NCI-H187 treated with DMSO at 0.1 percent for 48 hours (cell line): ENCODE measurements around the gene UBE2H.
"Not testable (repeated sequence)": the region's sequence is repeated elsewhere in the genome, so short reads cannot be mapped to it uniquely, and the experiment has no call there.

Experiments
- DNase-seq: peaks from one replicate; lab custom pipeline; 2025; lab: John Stamatoyannopoulos, UW

UBE2H gene

DNA sequence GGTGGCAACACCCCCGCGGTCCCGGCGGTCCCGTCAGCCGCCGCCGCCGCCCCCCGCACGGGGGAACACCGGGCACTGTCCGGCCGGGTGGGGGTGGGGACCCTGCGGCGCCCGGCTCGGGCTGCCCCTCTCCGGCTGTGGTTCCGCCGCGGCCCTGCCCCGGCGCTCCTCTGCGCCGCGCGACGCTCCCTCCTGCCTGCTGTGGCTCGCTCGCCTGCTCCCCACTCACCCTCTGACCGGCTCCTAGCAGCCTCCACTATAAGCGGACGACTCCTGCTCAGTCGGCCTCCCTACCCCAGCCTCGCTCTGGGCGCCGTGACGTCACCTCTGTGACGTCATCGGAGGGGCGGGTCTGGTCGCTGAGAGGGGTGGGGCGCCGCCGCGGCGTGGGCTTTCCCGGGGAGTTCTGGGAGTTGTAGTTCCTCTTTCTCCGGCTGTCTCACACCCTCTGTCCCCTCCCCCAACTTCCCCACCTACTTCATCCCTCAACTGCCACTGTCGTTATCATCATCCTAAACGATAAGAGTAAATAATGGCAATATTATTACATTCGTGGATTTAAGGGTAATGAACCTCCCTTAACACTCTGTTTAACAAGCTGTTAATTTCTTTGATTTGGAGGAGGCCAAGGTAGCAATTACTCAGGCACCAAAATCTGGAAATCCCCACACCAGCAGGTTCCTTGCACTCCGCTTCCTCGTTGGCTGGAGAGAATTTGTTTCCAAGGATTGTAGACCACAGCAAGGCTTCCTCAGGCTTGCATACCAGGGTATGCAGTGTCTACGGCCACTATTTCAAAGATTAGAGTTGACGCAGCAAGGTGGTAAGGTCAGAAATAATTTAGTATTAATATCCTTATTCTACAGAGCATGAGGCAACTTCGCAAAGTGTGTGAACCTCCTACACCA lies at the start of gene UBE2H:
TSS of gene UBE2H (minus strand) at position 308 of the 908 bp plus-strand sequence. CDS start 405 bp downstream, outside the sequence.
- DNase-seq: peak; percentile 42

DNA sequence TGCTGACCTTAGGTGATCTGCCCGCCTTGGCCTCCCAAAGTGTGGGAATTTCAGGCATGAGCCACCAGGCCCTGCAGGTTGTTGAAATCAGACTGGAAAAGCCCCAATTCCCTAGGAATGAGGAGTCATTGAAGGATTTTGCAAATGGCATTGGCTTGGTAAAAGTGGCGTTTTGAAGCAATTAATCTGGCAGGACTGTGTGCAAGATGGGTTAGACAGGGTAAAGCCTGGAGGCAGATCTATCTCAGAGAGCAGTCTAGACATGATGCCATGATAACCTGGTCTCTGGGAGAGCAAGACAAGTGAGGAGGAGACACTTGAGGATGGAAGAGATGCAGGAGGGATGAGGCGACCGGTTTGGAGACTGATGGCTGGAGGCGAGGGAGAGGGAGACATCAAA lies 45.7 kb upstream of the UBE2H start:
- no peak for DNase-seq

DNA sequence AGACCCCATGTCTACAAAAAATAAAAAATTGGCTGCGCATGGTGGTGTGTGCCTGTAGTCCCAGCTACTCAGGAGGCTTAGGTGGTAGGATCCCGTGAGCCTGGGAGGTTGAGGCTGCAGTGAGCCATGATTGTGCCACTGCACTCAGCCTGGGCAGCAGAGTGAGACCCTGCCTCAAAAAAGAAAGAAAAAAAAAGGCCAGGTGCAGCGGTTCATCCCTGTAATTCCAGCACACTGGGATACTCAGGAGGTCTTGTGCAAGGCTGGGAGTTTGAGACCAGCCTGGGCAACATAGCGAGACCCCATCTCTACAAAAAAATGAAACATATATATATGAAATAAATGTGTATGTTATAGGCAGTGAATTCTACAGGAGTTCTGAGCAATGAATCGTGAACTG lies 44.5 kb upstream of the UBE2H start:
- DNase-seq: no peak

DNA sequence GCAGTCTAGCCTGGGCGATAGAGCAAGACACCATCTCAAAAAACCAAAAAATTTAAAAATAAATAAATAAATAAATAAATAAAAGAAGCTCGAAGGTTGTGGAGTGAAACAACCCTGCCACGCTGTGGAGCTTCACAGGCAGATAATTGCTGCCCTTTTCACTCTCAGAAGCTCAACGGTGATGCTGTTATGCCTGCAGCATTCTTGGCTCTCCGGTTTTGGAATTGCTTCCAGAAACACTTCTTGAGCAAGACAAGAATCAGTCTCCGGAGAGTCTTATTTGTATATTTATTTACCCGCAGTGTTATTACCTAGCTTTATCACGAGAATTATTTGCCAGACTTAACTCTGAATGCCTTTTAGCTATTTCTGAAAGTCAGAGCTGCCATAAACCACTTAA lies 40.5 kb upstream of the UBE2H start:
- DNase-seq: no peak

DNA sequence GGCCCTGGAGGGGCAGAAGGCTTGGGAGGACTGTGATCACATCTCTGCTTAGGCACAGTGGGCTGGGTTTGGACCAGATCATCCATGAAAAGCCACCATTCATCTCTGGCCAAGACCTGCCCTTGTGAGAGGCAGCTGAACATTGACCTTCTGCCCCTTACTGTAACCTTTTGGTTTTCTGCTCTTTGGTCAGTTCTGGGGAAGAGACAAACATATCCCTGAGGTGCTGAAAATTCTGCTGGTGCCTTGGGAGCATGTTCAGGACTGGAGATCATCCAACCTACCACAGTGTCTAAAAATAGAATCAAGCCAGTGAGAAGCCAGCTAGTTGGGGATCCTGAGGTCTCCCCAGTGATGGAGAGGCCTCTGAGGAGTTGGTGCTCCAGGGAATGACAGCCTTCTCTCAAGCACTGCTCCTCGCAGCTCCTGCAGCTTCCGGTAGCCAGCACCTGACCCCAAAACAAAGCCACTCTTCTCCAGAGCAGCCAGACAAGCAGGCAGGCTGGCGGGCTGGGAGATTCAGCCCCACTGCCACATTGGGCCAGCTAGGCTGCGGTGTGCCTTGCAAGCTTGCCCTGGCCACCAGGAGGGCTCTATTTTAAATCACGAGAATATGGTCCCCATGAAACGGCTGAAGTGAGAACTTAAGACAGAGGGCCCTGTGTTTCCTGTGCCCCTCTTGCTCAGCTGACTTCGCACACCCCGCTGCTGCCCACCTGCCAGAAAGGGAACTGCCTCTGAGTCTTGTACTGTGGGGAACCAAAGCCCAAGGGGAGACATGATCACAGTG lies 37.8 kb upstream of the UBE2H start:
- DNase-seq: no peak

DNA sequence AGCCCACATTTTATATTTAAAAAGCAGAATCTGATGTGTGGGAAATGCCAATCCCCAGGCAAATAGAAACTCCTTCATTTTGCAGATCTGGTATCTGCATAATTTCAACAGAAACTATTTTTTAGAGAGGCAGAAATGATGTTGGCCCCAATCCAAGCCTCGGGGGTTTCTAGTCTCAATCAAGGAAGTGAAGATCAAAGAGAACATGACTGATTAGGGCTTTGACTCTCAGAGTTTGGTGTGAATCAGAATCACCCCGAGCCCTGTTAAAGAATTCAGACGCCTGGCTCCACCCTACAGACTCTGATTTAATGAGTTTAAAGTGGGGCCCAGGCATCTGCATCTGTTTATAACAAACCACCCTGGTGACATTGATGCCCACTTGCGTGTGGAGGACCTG lies 36.7 kb upstream of the UBE2H start:
- no peak for DNase-seq

DNA sequence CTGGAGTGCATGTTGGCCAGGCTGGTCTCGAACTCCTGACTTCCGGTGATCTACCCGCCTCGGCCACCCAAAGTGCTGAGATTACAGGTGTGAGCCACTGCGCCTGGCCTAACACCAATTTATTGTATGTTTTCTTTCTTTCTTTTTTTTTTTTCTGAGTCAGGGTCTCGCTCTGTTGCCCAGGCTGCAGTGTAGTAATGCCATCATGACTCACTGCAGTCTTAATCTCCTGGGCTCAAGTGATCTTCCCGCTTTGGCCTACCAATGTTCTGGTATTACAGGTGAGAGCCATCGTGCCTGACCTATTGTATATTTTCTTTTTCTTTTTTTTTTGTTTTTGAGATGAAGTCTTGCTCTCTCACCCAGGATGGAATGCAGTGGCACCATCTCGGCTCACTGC lies 33.8 kb upstream of the UBE2H start:
- no peak for DNase-seq

DNA sequence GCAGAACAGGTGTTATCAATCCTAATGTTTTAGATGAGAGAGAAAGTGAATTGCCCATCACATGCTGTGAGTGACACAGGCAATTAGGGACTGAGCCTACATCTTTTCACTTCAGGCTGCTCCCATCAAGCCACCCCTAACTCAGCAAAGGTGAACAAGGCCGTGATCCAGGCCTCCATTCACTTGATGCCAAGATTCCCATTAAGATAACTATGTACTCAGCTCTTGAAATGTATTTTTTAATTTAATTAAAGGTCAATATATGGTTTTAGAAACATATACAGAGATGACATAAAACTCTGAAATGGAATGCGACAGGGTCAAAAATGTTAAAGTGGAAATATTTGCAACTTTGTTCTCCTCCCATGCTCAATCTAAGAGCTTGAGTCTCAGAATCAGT lies 27.9 kb upstream of the UBE2H start:
- DNase-seq: no peak

DNA sequence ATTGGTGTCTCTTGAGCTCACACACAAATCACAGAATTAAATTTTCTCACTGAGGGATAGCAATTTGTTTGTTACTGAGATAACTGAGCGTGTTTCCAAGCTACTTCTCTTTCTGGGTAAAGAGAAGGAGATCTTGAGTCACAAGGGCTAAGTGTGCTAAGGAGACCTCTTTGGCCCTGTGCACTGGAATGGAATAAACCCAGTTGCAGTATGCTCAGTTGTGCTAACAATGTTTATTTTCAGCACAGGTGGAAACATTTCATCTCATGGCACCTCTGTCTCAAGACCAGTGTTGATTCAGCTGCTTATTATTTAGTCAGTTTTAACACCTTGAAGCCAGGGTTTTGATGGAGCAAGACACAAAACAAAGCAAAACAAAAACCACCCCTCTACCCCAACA lies 22.5 kb upstream of the UBE2H start:
- no peak for DNase-seq

DNA sequence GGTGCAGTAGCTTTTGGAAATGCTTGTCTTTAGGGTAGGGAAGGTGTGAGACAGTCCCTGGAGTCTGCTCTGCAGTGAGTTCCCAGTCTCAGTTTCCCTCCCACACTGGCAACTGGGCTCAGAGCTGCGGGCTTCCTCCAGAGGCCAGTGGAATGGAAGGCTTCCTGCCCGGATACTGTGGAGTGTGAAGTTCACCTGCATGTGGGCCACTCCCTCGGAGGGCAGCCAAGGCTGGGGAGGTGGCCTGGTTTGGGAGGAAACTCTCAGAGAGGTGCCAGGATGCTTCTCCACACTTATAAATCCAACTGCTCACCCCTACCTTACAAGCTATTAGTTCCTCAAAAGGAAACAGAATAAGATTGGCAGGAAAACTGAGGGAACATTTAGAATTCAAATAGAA lies 18.1 kb upstream of the UBE2H start:
- DNase-seq: no peak

DNA sequence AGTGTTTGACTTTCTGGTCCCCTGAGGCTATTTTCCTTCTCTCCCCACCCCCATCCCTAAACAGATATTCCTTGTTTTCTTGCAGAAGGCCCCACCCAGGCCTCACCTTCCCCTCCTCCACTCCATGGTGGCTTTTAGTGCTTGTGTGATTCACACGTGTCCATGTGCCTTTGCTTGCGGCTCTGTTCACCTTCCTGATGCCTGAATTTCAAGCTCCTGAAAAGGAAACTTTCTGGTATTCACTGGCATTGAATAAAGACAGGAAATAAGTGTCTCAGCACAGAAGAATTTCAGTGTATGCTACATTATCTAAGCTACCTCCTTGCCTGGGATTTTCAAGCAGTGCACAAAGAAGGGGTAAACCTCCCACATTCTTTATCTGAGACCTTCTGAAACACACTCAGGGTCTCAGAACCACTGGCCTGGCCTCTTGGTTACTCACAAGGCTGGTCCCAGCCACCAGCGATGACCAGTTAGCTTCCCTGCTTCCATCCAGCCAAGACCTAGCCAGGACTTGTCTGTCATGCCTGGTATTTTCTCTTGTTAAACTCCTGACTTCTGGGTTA lies 17.2 kb upstream of the UBE2H start:
- DNase-seq: no peak

DNA sequence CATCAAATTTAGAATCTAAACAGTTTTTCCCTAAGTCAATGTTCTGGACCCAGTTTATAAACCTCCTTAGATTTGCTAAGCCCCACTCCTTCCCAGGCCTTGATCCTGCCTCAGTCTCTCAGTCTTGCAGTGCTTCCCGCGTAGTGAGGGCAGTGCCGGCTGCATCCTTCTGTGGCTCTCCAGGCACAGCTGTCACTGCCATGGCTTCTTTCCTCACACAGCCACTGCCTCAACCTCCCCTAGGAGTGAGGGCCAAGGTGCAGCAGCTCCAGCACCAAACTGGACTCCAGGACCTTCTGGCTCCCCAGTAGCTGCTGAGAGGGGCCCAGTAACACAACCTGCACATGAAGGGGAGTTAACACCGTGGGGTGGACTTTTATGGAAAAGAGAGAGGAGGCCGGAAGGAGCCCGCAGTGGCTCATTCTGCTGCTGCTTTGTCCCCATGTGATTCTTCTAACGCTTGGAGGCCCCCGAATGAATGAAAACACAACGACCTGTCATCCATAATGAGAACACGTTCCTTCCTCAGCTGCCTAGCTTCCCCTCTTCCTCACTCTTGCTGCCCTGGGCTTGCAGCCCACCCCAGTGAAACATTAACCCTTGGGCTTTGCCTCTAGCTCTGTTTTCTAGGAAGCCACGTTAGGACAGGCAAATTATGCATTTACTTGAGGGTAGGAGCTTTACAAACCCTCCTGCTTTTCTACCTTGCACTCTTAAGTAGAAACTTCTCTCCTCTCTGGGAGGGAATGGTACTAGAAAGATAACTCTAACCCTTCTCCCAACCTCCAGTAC lies 16.0 kb upstream of the UBE2H start:
- DNase-seq: no peak

DNA sequence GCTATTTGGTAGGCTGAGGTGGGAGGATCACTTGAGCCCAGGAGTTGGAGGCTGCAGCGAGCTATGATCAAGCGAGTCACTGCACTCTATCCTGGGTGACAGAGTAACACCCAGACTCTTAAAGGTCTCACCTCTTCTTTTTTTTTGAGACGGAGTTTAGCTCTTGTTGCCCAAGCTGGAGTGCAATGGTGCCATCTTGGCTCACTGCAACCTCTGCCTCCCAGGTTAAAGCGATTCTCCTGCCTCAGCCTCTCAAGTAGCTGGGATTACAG lies 7.4 kb upstream of the UBE2H start:
- not testable (repeated sequence) for DNase-seq

DNA sequence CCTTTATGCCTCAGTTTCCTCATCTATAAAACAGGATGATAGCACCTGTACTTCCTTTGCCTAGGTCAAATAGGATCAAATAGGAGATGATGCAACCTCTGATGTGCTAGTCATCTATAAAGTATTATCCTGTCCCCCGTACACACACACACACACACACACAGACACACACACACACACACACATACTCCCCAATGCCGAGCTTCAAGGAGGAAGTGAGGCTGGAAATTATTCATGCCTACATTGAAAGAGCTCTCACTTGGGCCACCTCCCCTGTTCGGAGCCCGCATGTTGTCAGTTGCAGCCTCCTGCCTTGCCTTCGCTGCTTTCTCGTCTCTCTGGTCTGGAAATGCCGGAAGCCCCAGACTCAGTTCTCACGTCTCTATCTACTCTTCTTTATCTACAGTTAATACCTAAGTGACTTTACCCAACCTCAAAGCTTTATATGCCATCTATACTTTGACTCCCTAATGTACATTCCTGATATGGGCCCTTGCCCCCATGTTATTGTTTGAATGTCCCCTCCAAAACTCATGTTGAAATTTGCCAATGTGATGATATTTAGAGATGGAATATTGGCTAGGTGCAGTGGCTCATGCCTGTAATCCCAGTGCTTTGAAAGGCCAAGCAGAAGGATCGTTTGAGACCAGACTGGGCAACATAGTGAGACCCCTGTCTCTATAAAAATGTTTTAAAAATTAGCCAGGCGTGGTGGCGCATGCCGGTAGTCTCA lies 6.9 kb upstream of the UBE2H start:
- DNase-seq: no peak

DNA sequence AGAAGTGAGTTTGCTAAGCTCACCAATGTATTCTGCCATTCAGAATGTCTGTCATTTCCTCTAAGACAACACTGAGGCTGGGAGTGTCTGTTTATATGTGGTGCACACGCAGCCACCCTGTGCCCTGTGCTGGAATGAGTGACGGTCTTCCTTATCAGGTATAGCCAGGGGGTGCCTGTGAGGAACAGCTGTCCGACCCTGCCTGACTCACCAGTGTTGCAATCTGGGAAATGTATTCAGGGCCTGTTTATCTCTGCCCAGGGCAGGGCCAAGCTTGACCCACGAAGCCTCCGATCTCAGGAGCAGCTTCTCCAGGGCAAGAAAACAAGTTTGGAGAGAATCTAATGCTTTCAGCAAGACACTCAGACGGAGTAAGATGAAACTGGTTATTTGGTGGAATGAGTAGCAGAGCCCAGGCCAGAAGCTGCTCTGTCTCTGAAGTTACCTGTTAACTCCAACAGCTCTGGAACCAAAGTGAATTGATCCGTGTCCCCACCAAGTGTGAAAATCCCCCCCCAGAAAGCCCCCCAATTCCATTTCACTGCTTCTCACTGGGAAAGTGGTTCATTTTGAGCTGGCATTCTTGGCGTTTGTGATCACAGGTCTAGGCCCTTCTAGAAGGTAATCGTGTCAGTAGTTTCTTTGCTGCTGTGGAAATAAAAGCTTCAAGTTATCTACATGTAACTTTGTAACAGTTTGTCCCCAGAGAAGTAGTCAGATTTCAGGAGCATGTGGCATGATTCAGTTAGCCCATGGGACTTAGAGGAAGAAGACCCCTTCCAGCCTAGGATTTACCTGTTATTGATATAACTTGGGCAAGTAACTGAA lies 6.1 kb upstream of the UBE2H start:
- DNase-seq: no peak

DNA sequence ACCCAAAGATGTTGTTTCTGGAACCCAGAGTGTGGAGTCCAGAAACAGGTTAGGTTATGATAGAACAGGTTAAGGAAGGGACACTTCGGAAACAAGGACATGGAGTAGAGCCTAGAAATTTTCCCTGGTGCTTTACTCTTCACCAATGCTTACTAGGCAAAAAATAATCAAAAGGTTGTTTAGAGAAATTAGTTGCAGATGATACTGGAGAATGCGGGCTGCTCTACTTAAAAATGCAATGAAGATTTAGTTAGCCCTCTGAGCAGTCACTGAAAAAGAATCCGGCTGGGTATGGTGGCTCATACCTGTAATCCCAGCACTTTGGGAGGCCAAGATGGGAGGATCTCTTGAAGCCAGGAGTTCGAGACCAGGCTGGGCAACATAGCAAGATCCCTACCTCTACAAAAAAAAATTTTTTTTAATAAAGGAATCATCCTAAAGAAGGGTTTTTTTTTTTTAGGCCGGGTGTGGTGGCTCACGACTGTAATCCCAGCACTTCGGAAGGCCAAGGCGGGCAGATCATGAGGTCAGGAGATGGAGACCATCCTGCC lies 3.3 kb upstream of the UBE2H start:
- no peak for DNase-seq

DNA sequence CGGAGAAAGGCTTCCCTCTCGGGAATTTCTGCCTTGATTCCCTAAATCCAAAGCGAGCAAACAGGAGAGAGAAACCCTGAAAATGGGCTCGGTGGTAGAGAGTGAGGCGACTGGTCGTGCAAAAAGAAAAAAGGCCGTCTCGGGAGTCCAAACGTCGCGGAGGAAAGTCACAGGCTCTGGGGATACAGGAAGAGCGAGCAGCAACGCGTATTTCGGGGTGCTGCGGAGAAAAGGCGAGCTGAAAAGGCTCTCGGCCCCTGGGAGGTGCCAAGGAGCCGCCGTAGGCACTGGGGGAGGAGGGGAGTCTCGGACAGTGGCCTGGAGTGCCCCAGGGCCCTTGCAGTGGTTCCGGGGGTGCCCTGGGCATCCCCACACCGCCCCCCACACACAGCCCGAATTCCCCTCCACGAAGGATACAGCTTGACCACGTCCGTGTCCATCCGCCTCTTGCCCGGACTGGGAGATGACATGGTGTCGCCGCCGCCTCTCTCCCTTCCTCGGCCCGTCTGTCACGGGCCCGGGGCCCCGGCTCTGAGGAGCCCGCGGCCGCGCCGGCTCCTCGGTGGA lies 591 bp downstream of the UBE2H start:
- no peak for DNase-seq

DNA sequence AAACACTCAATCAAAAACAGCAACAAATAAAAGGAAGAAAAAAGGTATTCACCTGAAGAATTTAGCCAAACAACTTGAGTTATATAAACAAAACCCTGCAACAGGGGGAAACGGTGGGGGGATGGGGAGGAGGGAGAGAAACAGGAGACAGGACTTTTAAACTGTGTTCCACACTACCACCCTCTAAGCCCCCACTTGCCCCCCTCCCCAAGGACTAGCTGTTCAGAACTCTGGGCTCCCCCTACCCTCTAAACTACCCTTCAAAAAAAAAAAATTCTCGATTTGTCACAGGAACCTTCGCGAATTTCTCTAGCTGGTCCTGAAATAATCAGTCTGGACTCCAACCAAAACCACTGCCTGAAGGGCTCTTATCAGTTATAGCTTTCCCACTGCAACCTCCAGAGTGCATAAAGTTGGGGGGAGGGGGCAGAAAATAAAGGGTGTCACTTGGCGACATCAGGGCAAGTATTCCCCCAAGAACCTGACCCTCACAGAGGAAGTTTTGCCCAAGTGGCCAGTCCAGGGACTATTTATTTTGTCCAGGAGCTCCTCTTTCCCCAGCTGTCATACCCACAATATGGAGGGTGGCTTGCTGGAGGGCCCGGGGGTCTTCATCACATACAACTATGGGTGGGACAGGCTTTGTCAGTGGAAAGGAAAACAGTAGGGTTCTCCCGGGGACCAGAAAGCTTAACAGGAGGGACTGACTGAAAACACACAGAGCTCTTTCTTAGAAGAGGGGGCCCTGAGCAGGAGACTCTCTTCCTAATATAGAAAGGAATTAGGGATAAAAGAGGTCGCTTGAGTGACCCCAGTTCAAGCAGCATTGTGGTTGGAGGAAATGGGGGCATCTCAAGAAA lies 1.3 kb downstream of the UBE2H start:
- no peak for DNase-seq

DNA sequence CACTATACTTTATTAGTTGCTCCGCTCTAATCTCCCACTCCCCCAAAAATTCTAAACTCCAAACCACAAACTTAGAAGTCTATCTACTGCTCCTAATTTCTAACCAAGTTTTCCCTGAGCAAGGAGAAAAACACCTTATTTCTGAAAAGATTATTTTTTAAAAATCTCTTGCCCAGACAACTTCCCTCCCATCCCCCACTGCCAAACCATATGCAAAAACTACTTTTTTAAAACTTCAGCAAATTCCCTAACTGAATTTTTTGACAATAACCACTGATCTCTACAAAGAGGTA lies 1.9 kb downstream of the UBE2H start:
- DNase-seq: no peak
